ENCODE data around the gene TFCP2. TPM values are rescaled to one million over a fixed set of nuclear protein-coding genes. Genes with fewer than 3 reads are reported as not detected.
A peak's percentile ranks its signal among the peaks of the same experiment; 100 is the strongest.

Gene TFCP2
- total RNA-seq, 1 donor from 2014 or later = 49.8 TPM

DNA sequence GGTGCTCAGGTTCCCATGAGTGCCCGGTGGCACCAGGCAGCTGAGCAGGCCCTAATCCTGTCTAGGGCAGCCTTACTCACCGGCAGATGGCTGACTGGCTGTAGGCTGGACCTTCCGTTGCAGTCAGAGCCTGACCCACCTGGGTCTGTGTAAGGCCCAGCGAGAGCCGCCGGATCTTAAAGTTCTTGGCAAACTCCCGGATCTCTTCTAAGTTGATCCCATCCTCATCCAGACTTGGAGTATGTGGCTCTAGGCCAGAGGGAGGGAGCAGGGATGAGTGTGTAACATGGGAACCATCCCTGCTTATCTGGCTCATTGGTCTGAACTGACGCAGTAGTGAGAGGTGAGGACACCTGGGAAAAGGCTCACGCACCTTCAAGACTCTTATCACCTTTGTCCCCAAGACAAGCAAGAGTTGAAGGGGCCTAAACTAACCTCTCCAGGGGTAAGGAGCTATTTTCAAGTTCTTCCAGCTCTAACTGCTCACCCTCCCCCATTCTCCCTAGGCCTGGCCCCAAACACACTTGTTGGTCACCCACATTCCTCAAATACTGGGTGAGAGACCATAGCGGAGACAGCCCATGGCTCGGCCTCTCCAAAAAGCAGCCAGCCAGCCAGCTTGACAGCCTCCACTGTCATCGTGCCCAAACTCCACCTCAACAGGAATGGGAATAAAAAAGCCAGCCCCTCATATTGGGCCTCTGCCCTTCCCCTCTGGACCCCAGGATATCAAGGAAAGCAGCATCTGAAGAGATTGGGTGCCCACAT lies 18.8 kb upstream of the TFCP2 start:
- Mint-ChIP-seq H3K27me3 (ENCODE audit: insufficient read depth) (no peaks in the 10 kb centered on the region), H3K4me3 (no peak overlapping the region), H3K36me3 (ENCODE audit: low read depth) (no peaks in the 10 kb centered on the region), H3K9me3 (no peaks in the 10 kb centered on the region), H3K27ac (no peak overlapping the region), H3K4me1 (ENCODE audit: low read depth) (no peaks in the 10 kb centered on the region)
- intact Hi-C loops (cut with micrococcal nuclease) = no loop called here
- DNase-seq (ENCODE audit: low spot score) = no peak

- H3K4me1 Mint-ChIP-seq (ENCODE audit: low read depth) = no peaks in the 10 kb centered on the region
- DNase-seq (ENCODE audit: low spot score) = no peak
- no peaks in the 10 kb centered on the region for H3K36me3 Mint-ChIP-seq (ENCODE audit: low read depth)
- no peak overlapping the region for H3K4me3 Mint-ChIP-seq
- no peaks in the 10 kb centered on the region for H3K9me3 Mint-ChIP-seq
- no peak overlapping the region for H3K27ac Mint-ChIP-seq
- H3K27me3 Mint-ChIP-seq (ENCODE audit: insufficient read depth) = no peaks in the 10 kb centered on the region
- intact Hi-C loops (cut with micrococcal nuclease) = no loop called here
These were observed 17.9 kb upstream of the TFCP2 start for GRCh38 chr12:51190820-51191219.

DNA sequence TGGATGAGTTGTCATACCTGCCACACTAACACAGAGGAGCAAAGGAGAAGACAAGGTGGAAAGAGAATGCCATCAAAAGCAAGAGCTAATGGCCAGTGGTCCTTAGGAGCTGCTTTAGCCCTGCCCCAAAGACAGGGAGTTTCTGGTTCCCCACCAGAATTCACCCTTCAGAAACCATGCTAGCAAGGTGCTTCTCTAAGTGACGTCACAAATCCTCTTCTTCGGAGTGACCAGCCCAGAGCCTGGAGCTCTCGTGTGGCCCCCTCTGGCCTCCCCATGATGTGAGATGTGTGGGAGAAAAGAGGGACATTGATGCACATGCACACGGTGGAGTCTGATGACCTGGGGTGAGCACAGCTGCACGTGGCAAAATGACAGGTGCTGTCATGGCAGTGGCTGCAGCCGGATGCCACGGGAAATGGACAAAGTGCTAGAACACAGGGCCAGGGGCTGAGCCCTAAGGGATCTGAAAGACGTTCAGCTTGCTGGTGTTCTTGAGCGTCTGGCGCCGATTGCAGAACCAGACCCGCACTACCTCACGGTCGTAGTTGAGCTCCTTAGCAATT lies 16.9 kb upstream of the TFCP2 start:
- no peaks in the 10 kb centered on the region for H3K27me3 Mint-ChIP-seq (ENCODE audit: insufficient read depth)
- DNase-seq (ENCODE audit: low spot score) = no peak
- no peak overlapping the region for H3K4me3 Mint-ChIP-seq
- H3K4me1 Mint-ChIP-seq (ENCODE audit: low read depth) = no peaks in the 10 kb centered on the region
- no peaks in the 10 kb centered on the region for H3K36me3 Mint-ChIP-seq (ENCODE audit: low read depth)
- intact Hi-C loops (cut with micrococcal nuclease) = no loop called here
- H3K27ac Mint-ChIP-seq = no peak overlapping the region
- no peaks in the 10 kb centered on the region for H3K9me3 Mint-ChIP-seq

- Mint-ChIP-seq H3K4me3 (no peak overlapping the region), H3K9me3 (no peaks in the 10 kb centered on the region)
These were observed 15.6 kb upstream of the TFCP2 start for GRCh38 chr12:51188359-51189051.

GRCh38 chr12:51187370-51187987 lies 14.5 kb upstream of the TFCP2 start:
- DNase-seq (ENCODE audit: low spot score) = no peak
- Mint-ChIP-seq H3K27me3 (ENCODE audit: insufficient read depth) (no peaks in the 10 kb centered on the region), H3K27ac (no peak overlapping the region), H3K9me3 (no peaks in the 10 kb centered on the region), H3K4me3 (no peak overlapping the region), H3K4me1 (ENCODE audit: low read depth) (no peaks in the 10 kb centered on the region), H3K36me3 (ENCODE audit: low read depth) (no peaks in the 10 kb centered on the region)
- intact Hi-C loops (cut with micrococcal nuclease) = no loop called here

More at GRCh38 chr12:51188359-51189051, 15.6 kb upstream of the TFCP2 start:
- intact Hi-C loops (cut with micrococcal nuclease) = no loop called here
- Mint-ChIP-seq H3K36me3 (ENCODE audit: low read depth) (no peaks in the 10 kb centered on the region), H3K27me3 (ENCODE audit: insufficient read depth) (no peaks in the 10 kb centered on the region), H3K27ac (no peak overlapping the region), H3K4me1 (ENCODE audit: low read depth) (no peaks in the 10 kb centered on the region)
- DNase-seq (ENCODE audit: low spot score) = no peak

DNA sequence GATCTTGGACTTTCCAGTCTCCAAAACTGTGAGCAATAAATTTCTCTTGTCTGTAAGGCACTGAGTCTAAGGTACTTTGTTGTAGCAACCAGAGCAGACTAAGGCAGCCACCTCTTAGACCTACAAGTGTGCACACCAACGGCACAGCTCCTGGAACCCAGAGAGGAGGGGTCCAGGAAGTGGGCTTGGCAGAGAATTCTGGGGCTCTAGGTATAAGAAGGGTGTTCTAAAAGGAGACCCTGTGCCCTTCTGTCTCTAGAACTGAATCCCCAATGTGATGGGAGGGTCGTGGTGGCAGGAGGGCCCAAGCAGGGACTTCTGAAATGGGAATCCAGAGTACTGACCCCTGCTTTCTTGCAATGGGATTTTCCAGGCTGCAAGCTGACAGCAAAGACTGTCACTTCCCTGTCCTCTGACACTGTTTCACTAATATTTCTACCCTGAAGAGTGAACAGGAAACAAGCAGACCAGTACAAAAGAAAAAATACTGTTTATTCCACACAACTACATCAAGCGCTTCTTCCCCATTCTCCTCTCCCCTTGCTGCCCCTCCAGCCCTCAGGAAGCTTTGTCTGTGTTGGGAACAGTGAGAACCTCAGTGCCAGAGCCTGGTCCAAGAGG lies 13.6 kb upstream of the TFCP2 start:
- Mint-ChIP-seq H3K27ac (no peak overlapping the region), H3K4me1 (ENCODE audit: low read depth) (no peaks in the 10 kb centered on the region), H3K36me3 (ENCODE audit: low read depth) (no peaks in the 10 kb centered on the region), H3K27me3 (ENCODE audit: insufficient read depth) (no peaks in the 10 kb centered on the region), H3K4me3 (no peak overlapping the region), H3K9me3 (no peaks in the 10 kb centered on the region)
- intact Hi-C loops (cut with micrococcal nuclease) = no loop called here
- DNase-seq (ENCODE audit: low spot score) = no peak

DNA sequence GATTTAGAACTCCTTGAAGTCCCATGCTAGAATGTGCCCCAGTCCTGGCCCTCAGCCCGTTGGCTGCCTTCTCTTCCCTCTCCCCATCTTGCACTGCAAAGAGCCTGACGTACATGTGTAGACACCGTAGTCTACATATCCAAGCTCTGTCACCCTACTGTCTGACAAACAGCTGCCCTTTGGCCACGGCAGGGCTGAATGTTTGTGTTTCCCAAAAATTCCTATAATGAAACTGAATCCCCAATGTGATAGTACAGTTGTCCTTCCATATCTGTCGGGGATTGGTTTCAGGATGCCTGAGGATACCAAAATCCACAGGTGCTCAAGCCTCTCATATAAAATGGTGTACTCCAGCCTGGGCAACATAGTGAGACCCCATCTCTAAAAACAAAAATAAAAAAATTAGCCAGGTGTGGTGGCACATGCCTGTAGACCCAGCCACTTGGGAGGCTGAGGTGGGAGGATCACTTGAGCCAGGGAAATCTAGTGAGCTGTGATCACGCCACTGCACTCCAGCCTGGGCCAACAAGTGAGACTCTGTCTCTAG lies 12.3 kb upstream of the TFCP2 start:
- no peak overlapping the region for H3K4me3 Mint-ChIP-seq
- H3K9me3 Mint-ChIP-seq = no peaks in the 10 kb centered on the region
- H3K27me3 Mint-ChIP-seq (ENCODE audit: insufficient read depth) = no peaks in the 10 kb centered on the region

DNA sequence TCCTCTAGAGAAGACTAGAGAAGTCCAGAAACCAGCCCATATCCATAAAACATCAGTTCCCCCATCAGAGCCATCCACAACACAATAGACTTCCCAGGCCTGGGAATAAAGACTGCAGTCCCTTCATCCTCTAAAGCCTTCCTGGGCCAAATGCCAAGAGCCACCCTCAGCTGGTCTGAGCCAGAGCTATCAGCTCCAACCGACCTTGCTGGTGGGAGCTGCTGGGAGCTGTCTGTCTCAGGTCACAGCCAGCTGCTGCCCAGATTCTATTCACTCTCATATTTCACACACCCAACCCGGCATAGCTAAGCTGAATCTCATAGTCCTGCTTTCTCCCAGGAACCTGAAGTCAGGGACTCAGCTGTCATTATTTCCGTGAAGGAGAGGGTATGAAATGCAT lies 10.9 kb upstream of the TFCP2 start:
- Mint-ChIP-seq H3K4me1 (ENCODE audit: low read depth) (no peaks in the 10 kb centered on the region), H3K27ac (no peak overlapping the region), H3K9me3 (no peaks in the 10 kb centered on the region), H3K27me3 (ENCODE audit: insufficient read depth) (no peaks in the 10 kb centered on the region), H3K36me3 (ENCODE audit: low read depth) (no peaks in the 10 kb centered on the region), H3K4me3 (no peak overlapping the region)
- no peak for DNase-seq (ENCODE audit: low spot score)
- intact Hi-C loops (cut with micrococcal nuclease) = no loop called here

More for the DNA sequence above, 12.3 kb upstream of the TFCP2 start:
- no peak overlapping the region for H3K27ac Mint-ChIP-seq
- intact Hi-C loops (cut with micrococcal nuclease) = no loop called here
- no peaks in the 10 kb centered on the region for H3K36me3 Mint-ChIP-seq (ENCODE audit: low read depth)
- DNase-seq (ENCODE audit: low spot score) = no peak
- no peaks in the 10 kb centered on the region for H3K4me1 Mint-ChIP-seq (ENCODE audit: low read depth)

DNA sequence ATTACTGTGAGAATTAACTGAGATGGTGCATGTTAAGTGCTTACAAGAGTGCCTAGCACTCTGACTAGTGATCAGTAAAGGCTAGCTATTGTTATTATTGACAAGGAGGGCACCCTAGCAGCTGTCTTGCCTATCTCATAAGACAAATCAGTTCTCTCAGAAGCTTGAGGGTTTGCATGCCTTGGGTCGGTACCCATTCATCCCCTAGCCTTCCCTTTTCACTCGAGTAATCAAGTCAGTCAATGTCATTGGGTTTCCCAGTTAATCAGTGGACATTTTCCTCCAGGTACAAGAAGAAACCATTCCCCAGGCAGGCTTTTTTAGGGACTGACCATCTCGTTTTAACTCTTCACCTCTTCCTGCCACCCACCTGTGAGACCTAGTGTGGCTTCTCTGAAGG lies 10.4 kb upstream of the TFCP2 start:
- Mint-ChIP-seq H3K27me3 (ENCODE audit: insufficient read depth) (peaks cover 2% of the 10 kb centered on the region), H3K4me3 (no peak overlapping the region), H3K36me3 (ENCODE audit: low read depth) (no peaks in the 10 kb centered on the region), H3K9me3 (no peaks in the 10 kb centered on the region), H3K27ac (no peak overlapping the region), H3K4me1 (ENCODE audit: low read depth) (no peaks in the 10 kb centered on the region)
- intact Hi-C loops (cut with micrococcal nuclease) = no loop called here
- no peak for DNase-seq (ENCODE audit: low spot score)

DNA sequence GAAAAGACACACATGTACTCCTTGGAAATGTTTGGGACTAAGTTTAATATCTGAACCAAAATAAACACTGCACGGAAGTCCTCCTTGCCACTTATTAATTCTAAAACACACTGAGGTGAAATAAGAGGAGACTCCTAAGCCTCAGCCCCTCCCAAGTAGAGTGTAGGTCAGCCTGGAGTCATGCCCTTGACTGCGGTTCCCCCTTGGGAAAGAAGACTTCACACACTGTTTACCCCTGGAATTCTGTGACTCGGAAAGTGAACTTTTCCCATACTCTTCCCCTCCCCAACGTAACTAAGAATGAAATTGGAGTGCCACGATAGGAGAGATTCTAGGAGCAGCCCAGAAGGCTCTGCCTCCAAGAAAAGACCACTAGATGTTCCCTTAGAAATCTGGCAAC lies 8.6 kb upstream of the TFCP2 start:
- intact Hi-C loops (cut with micrococcal nuclease) = no loop called here
- Mint-ChIP-seq H3K36me3 (ENCODE audit: low read depth) (no peaks in the 10 kb centered on the region), H3K4me1 (ENCODE audit: low read depth) (no peaks in the 10 kb centered on the region), H3K9me3 (no peaks in the 10 kb centered on the region), H3K4me3 (no peak overlapping the region), H3K27ac (no peak overlapping the region), H3K27me3 (ENCODE audit: insufficient read depth) (peaks cover 4% of the 10 kb centered on the region)
- no peak for DNase-seq (ENCODE audit: low spot score)

GRCh38 chr12:51177897-51178296 lies 5.0 kb upstream of the TFCP2 start:
- Mint-ChIP-seq H3K36me3 (ENCODE audit: low read depth) (no peaks in the 10 kb centered on the region), H3K4me1 (ENCODE audit: low read depth) (no peaks in the 10 kb centered on the region), H3K4me3 (no peak overlapping the region), H3K27ac (no peak overlapping the region), H3K27me3 (ENCODE audit: insufficient read depth) (peaks cover 6% of the 10 kb centered on the region), H3K9me3 (no peaks in the 10 kb centered on the region)
- intact Hi-C loops (cut with micrococcal nuclease) = loop anchor here (10.0 kb wide), 1 partner anchor 893 kb away; the partner anchor contains the start of gene LIMA1
- no peak for DNase-seq (ENCODE audit: low spot score)

DNA sequence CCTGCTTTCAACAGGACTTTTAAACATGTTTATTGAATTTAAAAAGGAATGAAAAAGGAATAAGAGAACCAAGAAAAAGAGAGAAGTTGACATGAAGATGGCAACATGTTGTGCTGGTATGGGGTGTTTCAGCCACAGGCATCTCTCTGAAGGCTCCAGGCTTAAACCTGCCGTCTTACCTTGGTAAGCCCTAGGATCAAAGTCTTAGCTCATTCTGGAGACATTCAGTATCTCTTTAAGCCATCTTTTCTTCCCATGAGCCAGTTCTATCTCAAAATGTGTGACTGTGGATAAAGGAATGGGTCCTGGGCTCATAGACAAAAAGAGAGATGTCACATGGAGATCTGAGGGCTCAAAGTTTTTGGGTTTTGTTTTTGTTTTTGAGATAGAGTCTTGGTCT lies 1.6 kb upstream of the TFCP2 start:
- intact Hi-C loops (cut with micrococcal nuclease) = loop anchor here (5.0 to 10.0 kb wide), 7 partner anchors 93 to 1062 kb away; partner anchors contain the start of genes BIN2, CERS5, COX14 and LIMA1
- no peak overlapping the region for H3K27ac Mint-ChIP-seq
- peak overlapping the region; percentile 85 for H3K4me3 Mint-ChIP-seq
- H3K36me3 Mint-ChIP-seq (ENCODE audit: low read depth) = peaks cover 3% of the 10 kb centered on the region
- peaks cover 8% of the 10 kb centered on the region for H3K4me1 Mint-ChIP-seq (ENCODE audit: low read depth)
- H3K9me3 Mint-ChIP-seq = no peaks in the 10 kb centered on the region
- H3K27me3 Mint-ChIP-seq (ENCODE audit: insufficient read depth) = peaks cover 6% of the 10 kb centered on the region
- no peak for DNase-seq (ENCODE audit: low spot score)
